ENCODE results near the gene IFNA13. TPM values are rescaled to one million over a fixed set of nuclear protein-coding genes. Genes with fewer than 3 reads are reported as not detected.

IFNA13 gene
- total and polyA plus RNA-seq, 9 of the 15 experiments (the other 6 are each of a cell fraction or from before 2014, with no cell fraction given): not detected

GRCh38 chr9:21404146-21404545 is 36.3 kb upstream of the IFNA13 start:
- TF ChIP-seq TCF7 (IDR thresholded peaks at IDR 0.05; ENCODE audit: borderline replicate concordance): no peak
- TF ChIP-seq TBL1XR1 (IDR thresholded peaks at IDR 0.05; ENCODE audit: low read length in 2 of 2): no peak
- TF ChIP-seq TBP (optimal IDR thresholded peaks at IDR 0.05; ENCODE audit: low read depth, low read length): no peak
- no peak for TF ChIP-seq ZNF197 (CRISPR knock-in tag; IDR thresholded peaks at IDR 0.05; ENCODE audit: low read depth)
- no peak for TF ChIP-seq SMARCE1 (IDR thresholded peaks at IDR 0.05)
- TF ChIP-seq ZNF76 (CRISPR knock-in tag; IDR thresholded peaks at IDR 0.05; ENCODE audit: borderline replicate concordance): no peak
- TF ChIP-seq NFE2L1 (tag; IDR thresholded peaks at IDR 0.05; ENCODE audit: borderline replicate concordance, low read depth): no peak
- TF ChIP-seq PPARD (CRISPR knock-in tag; IDR thresholded peaks at IDR 0.05): no peak
- Histone ChIP-seq H3K27me3 (ENCODE audit: control insufficient read depth in 2 of 2, insufficient read depth in 2 of 2, low read length in 2 of 2) (no peaks in the 10 kb centered on the region), H2AFZ (ENCODE audit: low read depth, low read length) (no peak overlapping the region), H3K9ac (ENCODE audit: insufficient read depth in 1 of 2, low read depth in 2 of 2, low read length in 2 of 2) (no peak overlapping the region), H3K4me1 (replicated peaks in 1 of 2; ENCODE audit: control insufficient read depth in 2 of 2, insufficient read depth in 2 of 2, low read length in 2 of 2) (no peaks in the 10 kb centered on the region), H3K79me2 (ENCODE audit: control insufficient read depth, insufficient read depth, low read length) (no peaks in the 10 kb centered on the region), H3K36me3 (ENCODE audit: control insufficient read depth, insufficient read depth, low read length) (no peaks in the 10 kb centered on the region), H4K20me1 (replicated peaks; ENCODE audit: control insufficient read depth, insufficient read depth, low read length) (no peaks in the 10 kb centered on the region), H3K27ac (ENCODE audit: extremely low read depth, low read depth, low read length) (no peak overlapping the region), H3K9me1 (ENCODE audit: control insufficient read depth, insufficient read depth, low read length) (no peaks in the 10 kb centered on the region), H3K4me2 (ENCODE audit: insufficient read depth, low read length) (no peak overlapping the region), H3K9me3 (replicated peaks; ENCODE audit: control insufficient read depth, insufficient read depth, low read depth, low read length) (no peaks in the 10 kb centered on the region), H3K4me3 (no peak overlapping the region)
- in situ Hi-C loops (cut with MboI) (no loop called here), intact Hi-C loops (cut with micrococcal nuclease) (no loop called here)
- DNase-seq (ENCODE audit: extremely low read depth in 1 of 4, low spot score in 3 of 4): no peak
- no peak for FAIRE-seq
- WGBS (ENCODE audit: insufficient coverage, low coverage, missing lambda C conversion rate): no CpG with 5 or more reads among the region's 3 CpGs
- BruUV-seq (replicated peaks): no TSS peak
- ChIA-PET POLR2A (no interaction called here), CTCF (ENCODE audit: low intra/inter-chr PET ratio) (no interaction called here)
- no peak for ATAC-seq

All from K562 (cell line).